HUES6 (cell line): ENCODE data around the gene LRRC3B.

ENCODE experiments used
- H3K27ac ChIP-seq: 2 replicates; pipeline ENCODE4 v1.7.0; 2013; ENCODE audit warnings: low read depth, mild to moderate bottlenecking, low read length, inconsistent platforms
- H3K27me3 ChIP-seq: 2 replicates; pipeline ENCODE4 v1.6.1; 2013; ENCODE audit warnings: low read length; ENCODE audit not compliant: control insufficient read depth, insufficient read depth
- H3K36me3 ChIP-seq: 2 replicates; pipeline ENCODE4 v1.6.1; 2013; ENCODE audit warnings: low read length; ENCODE audit not compliant: control insufficient read depth, insufficient read depth
- H3K4me1 ChIP-seq: 2 replicates; pipeline ENCODE4 v1.6.1; 2013; ENCODE audit warnings: low read length; ENCODE audit not compliant: control insufficient read depth, insufficient read depth
- H3K4me3 ChIP-seq: 2 replicates; pipeline ENCODE4 v1.5.1; 2013; ENCODE audit warnings: low read depth, low read length
- H3K9ac ChIP-seq: one replicate; pipeline ENCODE4 v1.6.1; 2013; ENCODE audit warnings: mild to moderate bottlenecking, low read length
- H3K9me3 ChIP-seq: 2 replicates; pipeline ENCODE4 v1.6.1; 2013; ENCODE audit warnings: low read depth, low read length; ENCODE audit not compliant: control insufficient read depth, insufficient read depth

The LRRC3B gene

GRCh38 chr3:26757978-26758377 is 135.4 kb downstream of the LRRC3B start:
- no peak overlapping the region for H3K27ac ChIP-seq
- no peak overlapping the region for H3K4me3 ChIP-seq
- H3K27me3 ChIP-seq, result no peaks in the 10 kb centered on the region
- no peaks in the 10 kb centered on the region for H3K9me3 ChIP-seq
- H3K4me1 ChIP-seq, result no peaks in the 10 kb centered on the region
- H3K36me3 ChIP-seq, result no peaks in the 10 kb centered on the region
- H3K9ac ChIP-seq, result no peak overlapping the region
